ENCODE measurements around the gene FAM187B.
"Not testable (repeated sequence)": the region's sequence is repeated elsewhere in the genome, so short reads cannot be mapped to it uniquely, and the experiment has no call there.

The FAM187B gene

DNA sequence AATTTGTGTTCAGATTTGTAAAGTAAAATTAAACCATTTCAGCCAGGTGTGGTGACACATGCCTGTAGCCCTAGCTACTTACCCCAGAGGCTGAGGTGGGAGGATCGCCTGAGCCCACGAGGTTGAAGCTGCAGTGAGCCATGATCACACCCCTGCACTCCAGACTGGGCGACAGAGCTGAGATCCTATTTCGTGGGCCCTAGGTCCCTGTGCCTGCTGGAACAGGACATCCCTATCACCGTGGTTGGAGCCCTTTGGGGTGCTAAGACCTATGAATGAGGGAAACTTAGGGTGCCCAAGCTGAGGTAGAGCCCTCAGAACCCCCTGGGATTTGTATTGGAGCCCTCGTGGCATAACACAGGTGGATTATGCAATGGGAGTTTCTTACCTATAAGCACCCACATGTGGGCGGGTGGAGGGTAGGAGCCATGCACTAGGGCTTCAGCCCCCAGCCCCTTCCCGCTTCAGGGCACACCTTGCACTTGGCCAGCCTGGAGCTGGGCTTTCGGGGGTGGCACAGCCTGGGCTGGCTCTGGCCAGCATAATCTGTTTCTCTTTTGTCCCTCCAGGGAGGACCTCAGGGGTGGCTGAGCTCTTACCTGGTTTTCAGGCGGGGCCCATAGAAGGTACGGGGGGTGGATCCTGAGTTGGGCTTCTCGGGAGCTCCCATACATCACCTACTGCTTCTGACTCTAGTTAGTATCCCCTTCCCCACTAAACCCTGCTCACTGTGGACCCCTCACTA, 33.0 kb upstream of the FAM187B start:
- DNase-seq, result no peak

DNA sequence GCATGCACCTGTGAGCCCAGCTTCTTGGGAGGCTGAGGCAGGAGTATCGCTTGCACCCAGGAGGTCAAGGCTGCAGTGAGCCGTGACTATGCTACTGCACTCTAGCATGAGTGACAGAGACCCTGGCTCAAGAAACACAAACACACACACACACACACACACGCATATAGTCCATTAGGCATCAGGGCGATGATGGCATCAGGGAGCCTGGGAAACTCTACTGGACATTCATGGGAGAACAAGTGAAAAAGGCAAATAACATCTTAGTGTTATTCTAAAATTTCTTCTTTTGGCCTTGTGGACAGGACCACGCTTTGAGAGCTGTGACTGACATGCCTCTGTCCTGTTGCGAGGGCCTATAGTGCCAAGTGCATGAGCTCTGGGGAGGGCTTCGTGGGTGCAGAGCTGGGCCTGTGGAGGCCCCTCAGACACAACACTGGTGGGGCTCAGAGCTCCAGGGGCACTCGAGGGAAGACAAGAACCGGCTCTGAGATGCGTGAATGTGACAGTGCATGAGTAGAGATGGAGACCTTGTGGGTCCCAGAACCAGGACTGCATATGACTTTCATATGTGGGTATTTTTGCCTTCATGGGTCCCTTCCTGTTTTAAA, 32.3 kb upstream of the FAM187B start:
- DNase-seq, result no peak

DNA sequence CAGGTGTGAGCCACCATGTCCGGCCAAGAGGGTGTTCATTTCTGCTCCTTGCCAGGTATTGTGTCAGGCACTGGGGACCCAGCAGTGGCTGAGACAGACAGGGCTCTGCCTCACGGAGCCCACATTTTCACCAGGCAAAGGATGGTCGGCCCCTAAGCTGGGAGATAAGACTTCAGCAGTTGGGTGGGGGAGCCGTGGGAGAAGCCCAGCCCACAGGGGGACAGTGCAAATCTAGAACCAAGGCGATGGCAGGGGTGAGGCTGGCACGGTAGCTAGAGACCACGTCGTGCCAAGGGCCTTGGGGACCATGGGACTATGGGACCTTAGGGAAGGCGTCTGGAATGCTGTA, 28.5 kb upstream of the FAM187B start:
- DNase-seq, result no peak

DNA sequence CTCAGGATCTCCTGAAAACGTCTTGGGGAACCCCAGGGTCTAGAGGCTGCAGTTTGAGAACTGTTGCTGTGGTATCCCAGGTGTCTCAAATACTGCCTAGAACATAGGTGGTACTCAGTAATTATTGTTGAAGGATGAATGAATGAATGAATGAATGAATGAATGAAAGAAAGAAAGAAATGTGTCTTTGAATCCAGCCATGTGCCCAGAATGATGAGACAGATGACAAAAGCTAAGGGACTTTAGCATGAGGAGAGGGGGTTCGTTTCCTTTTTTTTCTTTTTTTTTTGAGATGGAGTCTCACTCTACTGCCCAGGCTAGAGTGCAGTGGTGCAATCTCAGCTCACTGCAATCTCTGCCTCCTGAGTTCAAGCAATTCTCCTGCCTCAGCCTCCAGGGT, 28.0 kb upstream of the FAM187B start:
- no peak for DNase-seq

DNA sequence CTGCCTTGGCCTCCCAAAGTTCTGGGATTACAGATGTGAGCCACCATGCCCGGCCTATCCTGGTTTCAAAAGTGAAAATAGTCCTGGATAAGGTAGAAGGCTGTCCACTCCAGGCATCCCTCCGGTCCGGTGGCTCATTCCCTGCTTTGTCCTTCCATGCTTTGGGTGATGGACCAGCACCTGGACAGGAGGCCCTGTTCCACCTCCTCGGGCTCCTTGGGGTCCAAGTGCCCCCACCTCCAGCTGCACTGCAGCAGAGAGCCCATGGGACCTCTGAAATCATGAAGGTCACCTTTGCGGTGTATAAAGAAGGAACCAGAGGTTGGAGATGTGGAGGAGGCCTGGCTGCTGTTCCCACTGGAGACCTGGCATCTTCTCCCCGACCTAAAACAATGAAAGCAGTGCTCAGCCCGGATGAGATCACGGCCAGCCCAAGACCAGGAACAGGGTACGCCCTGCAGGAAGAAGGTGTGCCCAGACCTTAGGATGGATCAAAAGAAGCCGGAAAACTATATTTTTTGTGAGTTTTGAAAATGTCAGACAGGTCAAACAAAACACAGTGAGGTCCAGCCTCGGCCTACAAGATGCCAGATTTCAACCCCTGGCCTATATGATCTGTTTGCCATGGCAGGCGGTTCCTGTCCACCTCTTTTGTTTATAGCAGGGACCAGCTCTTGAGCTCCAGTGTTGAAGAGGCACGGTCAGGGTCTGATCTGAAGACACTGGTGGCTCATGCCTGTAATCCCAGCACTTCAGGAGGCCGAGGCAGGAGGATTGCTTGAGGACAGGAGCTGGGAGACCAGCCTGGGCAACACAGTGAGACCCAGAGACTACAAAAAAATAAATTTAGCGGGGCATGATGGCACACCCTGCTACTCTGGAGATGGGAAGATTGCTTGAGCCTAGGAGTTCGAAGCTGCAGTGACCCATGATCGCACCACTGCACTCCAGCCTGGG, 26.1 kb upstream of the FAM187B start:
- DNase-seq, result no peak

DNA sequence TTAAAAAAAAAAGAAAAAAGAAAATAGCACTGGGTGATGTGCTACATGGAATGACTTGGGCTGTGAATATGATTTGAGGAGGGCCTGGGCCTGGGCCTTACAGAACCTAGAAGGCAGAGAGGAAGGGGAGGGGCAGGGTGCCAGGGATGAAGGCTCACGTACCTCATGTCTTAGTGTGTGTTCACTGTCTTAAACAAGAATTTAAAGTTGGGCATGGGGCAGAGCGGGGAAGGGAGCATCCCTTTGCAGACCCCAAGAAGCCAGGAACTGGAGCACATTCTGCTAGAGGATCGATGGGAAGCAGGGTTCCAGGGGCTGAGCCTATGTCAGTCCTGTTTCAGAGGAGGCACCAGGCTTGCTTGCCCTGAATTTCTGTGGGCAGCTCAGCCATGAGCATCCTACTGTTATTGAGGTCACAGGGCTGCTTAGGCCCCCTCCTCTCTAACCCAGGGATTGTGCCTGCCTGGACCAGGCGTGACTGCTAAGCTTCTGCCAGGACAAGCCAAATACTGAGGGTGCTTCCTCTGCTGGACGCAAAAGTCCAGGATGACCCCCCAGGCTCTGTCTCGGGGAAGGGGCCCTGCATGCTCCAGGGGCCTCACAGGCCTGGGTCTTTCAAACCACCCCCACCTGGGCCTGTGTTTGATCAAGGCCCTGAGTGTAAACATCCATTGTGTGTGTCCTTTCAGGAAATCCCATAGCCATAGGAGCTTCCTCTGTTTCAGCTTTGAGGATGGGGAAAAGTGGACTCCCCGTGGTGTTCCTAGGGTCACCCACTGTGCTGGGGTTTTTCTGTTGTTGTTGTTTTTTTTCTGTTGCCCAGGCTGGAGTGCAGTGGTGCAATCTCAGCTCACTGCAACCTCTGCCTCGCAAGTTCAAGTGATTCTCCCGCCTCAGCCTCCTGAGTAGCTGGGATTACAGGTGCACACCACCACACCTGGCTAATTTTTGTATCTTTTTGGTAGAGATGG, 25.1 kb upstream of the FAM187B start:
- DNase-seq, result no peak

DNA sequence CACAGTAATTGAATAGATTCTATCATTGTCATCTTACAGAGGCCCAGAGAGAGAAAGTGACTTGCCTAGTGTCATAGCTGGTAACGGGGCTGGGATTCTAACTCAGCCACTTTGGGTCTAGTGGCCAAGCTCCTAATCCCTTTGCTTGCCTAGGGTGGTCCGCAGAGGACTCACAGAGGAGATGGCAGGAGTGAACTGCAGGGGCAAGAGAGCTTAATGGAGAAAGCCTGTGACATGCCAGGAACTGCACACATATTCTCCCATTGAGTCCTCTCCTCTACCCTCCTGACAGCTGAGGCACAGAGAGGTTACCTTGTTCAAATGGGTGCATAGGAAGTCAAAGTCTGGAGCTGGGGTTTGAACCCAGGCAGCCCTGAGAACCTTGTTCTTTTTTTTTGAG, 22.9 kb upstream of the FAM187B start:
- DNase-seq, result no peak

DNA sequence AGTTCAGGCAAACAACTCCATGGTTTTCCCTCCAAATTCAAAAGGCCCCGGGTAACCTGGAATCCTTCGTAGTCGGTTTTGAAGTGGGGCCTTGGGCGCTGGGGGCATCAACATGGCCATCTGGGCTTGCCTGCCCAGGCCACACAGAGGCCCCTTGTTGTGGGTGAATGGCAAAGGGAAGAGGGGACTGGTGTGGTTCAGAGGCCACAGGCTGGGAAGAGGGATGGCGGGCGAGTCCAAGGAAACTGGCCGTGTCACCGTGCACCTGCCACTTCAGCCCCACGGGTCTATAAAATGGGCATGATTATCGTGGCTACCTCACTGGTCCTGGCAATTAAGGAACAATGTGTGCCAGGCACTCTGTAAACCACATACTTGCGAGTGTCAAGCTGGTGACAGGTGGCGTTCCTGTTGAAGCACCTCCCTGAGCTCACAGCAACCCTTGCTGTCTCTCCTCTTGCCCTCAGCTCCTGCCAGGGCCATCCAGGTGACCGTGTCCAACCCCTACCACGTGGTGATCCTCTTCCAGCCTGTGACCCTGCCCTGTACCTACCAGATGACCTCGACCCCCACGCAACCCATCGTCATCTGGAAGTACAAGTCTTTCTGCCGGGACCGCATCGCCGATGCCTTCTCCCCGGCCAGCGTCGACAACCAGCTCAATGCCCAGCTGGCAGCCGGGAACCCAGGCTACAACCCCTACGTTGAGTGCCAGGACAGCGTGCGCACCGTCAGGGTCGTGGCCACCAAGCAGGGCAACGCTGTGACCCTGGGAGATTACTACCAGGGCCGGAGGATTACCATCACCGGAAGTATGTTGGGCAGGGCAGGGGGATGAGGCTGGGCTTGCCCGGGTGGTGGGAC, 21.5 kb upstream of the FAM187B start:
- no peak for DNase-seq

DNA sequence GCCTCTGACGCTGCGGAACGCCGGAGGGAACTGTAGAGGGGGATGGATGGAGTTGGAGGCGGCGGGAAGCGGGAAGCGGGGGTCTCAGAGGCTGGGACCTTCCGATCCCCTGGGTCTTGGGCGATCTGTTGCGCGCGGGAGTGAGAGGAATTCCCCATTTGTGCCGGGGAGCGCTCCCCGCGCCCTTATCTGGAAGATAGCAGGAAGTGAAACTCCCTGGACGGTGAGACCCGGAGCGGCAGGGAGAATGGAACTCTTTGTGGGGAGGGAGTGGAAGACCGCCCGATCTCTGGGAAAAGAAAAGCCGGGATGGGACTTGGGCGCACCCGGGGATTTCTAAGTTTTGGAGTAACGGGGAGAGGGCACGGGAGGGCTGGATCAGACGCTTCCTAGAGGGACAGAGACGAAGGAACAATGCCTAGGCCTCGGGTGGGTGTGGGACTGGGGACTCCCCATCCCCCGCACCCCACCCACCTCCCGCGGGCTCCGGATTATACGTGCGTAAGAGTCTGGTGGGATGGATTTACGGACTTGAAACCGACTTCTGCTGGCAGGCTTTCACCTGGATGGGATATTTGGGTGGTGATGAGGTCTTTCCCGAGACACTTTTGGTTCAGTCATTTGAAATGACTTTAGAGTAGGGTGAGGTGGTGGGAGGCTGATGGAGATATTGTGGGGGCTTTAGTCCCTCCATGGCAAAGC, 20.8 kb upstream of the FAM187B start:
- no peak for DNase-seq

DNA sequence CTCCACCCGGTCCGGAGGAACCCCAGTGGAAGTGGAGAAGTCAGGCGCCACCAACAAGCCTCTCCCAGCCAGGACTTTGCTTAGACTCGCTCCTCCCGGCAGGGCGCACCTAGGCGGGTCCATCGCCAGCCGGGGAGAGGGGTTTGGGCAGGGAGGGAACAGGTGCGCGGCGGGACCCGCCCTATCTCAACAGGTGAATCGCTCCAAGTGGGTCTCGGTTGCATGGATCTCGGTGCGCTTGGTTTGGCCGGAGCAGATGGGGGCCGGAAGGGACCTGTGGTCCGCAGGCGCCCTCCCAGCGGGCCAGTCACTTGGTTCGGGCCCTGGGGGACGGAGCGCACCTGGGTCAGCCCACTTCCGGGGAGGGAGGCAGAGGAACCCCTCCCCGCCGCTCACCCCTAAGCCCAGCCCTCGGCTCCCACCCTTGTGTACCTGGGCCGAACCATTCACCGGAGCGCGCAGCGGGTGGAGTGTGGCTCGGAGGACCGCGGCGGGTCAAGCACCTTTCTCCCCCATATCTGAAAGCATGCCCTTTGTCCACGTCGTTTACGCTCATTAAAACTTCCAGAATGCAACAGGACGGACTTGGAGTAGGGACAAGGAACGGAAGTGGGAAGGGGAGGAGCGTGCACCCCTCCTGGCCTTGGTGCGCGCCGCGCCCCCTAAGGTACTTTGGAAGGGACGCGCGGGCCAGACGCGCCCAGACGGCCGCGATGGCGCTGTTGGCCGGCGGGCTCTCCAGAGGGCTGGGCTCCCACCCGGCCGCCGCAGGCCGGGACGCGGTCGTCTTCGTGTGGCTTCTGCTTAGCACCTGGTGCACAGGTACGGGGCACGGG, 20.0 kb upstream of the FAM187B start, which contains the start of gene LSR:
Gene LSR, plus strand, starts transcription at position 693 of the 836 bp plus-strand sequence. Its CDS starts 21 bp downstream, at position 714.
- DNase-seq, result no peak

DNA sequence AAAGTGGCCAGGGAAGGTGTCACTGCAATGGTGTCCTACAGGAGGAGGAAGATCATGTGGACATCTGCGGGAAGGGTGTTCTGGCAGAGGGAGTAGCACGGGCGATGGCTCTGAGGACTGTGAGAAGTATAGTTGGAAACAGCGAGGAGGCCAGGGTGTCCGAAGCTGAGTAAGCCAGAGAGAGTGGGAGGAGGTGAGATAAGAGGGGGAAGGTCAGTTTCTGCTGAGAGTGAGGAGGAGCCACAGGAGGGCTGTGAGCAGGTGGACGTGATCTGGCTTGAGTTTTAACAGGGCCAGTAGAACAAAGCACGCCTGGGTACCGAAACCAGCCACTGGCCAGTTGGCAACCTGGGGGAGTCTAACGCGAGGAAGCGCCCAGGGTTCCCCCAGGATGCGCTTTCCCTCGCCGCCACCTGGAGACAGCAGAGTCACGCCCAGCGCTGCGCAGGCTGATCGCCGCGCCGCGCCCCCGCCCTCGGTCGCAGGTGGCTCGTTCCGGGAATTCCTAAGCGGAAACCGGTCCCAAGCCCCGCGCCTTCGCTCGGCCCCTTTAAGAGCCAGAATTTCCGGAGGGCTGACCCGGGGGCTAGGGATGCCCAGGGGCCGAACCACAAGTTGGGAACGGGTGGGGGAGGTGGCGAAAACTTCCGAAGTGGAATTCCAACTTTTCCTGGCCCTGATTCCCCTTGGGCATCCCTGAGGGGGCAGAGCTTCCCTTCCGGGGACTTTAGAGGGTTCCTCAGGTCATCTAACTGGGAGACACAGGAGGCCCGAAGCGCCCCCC, 19.2 kb upstream of the FAM187B start:
- no peak for DNase-seq

DNA sequence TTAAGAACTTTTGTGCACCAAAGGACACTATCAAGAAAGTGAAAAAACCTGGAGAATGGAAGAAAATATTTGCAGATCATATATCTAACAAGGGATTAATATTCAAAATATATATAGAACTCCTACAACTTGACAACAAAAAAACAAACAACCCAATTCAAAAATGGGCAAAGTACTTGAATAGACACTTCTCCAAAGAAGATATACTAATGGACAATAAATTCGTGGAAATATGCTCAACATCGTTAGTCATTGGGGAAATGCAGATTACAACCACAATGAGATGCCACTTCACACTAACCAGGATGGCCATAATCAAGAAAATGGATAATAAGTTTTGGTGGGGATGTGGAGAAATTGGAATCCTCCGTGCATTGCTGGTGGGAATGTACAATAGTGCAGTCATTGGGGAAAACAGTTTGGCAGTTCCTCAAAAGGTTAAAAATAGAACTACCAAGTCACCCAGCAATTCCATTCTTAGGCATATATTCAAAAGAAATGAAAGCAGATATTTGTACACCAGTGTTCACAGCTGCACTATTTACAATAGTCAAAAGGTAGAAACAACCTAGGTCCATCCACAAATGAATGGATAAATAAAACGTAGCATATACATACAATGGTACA, 18.0 kb upstream of the FAM187B start:
- no peak for DNase-seq

DNA sequence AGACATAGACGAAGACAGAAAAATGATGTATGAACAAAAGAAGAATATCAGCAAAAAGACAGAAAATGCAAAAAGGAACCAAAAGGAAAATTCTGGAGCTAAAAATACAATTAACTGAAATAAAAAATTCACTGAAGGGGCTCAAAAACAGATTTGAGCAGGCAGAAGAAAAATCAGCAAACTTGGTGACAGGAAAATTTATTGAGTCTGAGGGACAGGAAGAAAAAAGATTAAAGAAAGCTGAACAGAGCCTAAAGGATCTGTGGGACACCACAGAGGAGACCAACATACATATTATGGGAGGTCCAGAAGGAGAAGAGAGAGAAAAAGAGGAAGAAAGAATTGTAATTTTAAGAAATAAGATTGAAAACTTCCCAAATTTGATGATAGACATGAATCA, 12.9 kb upstream of the FAM187B start:
- no peak for DNase-seq

DNA sequence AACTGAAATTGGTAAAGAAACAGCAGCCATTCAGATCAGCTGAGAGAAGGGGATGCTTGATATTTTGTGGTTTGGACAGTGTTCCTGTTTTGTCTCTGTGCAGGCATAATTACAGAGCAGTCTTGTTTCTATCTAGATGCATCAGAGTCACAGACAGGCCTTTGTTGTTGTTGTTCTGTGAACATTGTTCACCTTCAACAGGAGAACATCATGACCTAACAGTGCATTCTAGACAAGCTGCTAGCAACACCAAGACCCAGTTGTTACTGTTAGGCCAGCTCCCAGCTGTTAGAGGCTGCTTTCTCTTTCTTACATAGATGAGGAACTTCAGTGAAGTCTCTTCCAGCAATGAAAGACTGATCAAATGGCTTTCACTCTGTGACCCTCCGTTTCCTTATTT, 11.8 kb upstream of the FAM187B start:
- DNase-seq, result no peak

DNA sequence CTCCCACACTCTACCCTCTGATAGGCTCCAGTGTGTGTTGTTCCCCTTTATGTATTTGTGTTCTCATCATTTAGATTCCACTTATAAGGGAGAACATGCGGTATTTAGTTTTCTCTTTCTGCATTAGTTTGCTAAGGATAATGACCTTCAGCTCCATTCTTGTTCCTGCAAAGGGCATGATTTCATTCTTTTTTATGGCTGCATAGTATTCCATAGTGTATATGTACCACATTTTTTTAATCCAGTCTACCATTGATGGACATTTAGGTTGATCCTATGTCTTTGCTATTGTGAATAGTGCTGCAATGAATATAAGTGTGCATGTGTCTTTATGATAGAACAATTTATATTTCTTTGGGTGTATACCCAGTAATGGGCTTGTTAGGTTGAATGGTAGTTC, 11.1 kb upstream of the FAM187B start:
- not testable (repeated sequence) for DNase-seq

DNA sequence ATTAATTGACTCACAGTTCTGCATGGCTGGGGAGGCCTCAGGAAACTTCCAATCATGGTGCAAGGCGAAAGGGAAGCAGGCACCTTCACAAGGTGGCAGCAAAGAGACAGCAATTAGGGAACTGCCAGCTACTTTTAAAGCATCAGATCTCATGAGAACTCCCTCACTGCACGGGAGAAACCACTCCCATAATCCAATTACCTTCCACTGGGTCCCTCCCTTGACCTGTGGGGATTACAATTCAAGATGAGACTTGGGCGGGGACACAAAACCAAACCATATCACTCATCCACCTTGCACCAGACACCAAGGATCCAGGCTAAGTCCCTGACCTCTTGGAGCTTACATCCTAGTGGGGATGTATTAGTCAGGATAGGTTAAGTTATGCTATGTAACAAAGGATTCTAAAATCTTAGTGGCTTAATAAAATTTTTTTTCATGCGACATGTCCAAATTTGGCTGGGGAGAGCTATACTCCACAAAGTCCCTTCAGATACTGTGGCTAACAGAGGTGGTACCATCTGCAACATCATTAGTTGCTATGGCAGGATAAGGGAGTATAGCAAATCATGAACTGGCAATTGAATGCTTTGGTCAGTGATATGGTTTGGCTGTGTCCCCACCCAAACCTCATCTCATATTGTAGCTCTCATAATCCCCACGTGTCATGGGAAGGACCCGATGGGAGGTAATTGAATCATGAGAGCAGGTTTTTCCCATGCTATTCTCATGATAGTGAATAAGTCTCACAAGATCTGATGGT, 8.3 kb upstream of the FAM187B start:
- DNase-seq, result no peak

DNA sequence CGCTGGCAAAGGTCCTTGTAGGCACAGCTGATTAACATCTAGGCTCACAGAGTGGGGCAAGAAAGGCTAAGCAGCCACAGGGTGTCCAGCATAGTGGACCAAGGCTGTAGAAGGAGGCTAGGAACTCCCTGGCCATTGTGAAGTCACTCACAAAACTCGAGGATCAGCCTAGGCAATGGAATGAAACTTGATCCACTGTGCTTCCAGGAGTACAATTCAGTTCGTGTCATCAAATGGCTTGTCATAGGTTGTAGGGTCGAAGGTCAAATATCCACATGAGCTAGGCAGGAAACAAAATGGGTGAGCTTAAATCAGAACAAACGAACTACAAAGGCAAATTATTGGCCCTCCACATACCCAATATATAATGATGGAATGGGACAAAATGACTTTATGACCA, 4.4 kb upstream of the FAM187B start:
- no peak for DNase-seq
